ENCODE results near the gene CTXND2.
A peak's percentile ranks its signal among the peaks of the same experiment; 100 is the strongest.

Gene CTXND2

DNA sequence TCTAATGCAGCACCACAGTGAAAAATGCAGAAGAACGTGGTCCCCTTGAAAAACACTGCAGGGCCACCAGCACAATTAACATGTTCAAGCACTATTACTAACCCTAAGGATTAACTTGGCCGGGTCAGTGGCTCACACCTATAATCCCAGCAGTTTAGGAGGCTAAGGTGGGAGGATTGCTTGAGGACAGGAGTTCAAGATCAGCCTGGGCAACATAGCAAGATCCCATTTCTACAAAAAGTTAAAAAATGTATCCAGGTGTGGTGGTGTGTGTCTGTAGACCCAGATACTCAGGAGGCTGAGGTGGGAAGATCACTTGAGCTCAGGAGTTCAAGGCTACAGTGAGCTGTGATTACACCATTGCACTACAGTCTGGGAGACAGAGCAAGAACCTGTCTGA is 13.4 kb upstream of the CTXND2 start:
- H3K36me3 ChIP-seq (ENCODE audit: control insufficient read depth, low read length): peaks cover 6% of the 10 kb centered on the region
- H3K4me1 ChIP-seq (ENCODE audit: control insufficient read depth, low read length): peaks cover 23% of the 10 kb centered on the region
- H3K4me2 ChIP-seq (ENCODE audit: low read length): no peak overlapping the region
- H3K9me3 ChIP-seq (ENCODE audit: control insufficient read depth, insufficient read depth, low read length): no peaks in the 10 kb centered on the region
- no peaks in the 10 kb centered on the region for H4K20me1 ChIP-seq (ENCODE audit: control insufficient read depth, insufficient read depth, low read depth, low read length)
- H3K79me2 ChIP-seq (ENCODE audit: control insufficient read depth, low read length): peaks cover 40% of the 10 kb centered on the region
- no peak overlapping the region for H3K4me3 ChIP-seq (ENCODE audit: low read length)
- H3K27me3 ChIP-seq (ENCODE audit: control insufficient read depth, low read length): no peaks in the 10 kb centered on the region
- no peak for TF ChIP-seq EZH2phosphoT487 (IDR thresholded peaks at IDR 0.05; ENCODE audit: borderline replicate concordance, low read length)
- TF ChIP-seq, protein P1, sequence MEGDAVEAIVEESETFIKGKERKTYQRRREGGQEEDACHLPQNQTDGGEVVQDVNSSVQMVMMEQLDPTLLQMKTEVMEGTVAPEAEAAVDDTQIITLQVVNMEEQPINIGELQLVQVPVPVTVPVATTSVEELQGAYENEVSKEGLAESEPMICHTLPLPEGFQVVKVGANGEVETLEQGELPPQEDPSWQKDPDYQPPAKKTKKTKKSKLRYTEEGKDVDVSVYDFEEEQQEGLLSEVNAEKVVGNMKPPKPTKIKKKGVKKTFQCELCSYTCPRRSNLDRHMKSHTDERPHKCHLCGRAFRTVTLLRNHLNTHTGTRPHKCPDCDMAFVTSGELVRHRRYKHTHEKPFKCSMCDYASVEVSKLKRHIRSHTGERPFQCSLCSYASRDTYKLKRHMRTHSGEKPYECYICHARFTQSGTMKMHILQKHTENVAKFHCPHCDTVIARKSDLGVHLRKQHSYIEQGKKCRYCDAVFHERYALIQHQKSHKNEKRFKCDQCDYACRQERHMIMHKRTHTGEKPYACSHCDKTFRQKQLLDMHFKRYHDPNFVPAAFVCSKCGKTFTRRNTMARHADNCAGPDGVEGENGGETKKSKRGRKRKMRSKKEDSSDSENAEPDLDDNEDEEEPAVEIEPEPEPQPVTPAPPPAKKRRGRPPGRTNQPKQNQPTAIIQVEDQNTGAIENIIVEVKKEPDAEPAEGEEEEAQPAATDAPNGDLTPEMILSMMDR (IDR thresholded peaks at IDR 0.05; ENCODE audit: low read depth, low read length, poor library complexity, severe bottlenecking): no peak
- H3K27ac ChIP-seq (ENCODE audit: low read depth, low read length): no peak overlapping the region
- 0 out of 2 replicates have a peak, but pooled peaks cover 6% of the 10 kb centered on the region for H3F3A ChIP-seq (ENCODE audit: control insufficient read depth, insufficient read depth)
- H3K9me2 ChIP-seq (replicated peaks; ENCODE audit: control insufficient read depth, low read length): no peaks in the 10 kb centered on the region

DNA sequence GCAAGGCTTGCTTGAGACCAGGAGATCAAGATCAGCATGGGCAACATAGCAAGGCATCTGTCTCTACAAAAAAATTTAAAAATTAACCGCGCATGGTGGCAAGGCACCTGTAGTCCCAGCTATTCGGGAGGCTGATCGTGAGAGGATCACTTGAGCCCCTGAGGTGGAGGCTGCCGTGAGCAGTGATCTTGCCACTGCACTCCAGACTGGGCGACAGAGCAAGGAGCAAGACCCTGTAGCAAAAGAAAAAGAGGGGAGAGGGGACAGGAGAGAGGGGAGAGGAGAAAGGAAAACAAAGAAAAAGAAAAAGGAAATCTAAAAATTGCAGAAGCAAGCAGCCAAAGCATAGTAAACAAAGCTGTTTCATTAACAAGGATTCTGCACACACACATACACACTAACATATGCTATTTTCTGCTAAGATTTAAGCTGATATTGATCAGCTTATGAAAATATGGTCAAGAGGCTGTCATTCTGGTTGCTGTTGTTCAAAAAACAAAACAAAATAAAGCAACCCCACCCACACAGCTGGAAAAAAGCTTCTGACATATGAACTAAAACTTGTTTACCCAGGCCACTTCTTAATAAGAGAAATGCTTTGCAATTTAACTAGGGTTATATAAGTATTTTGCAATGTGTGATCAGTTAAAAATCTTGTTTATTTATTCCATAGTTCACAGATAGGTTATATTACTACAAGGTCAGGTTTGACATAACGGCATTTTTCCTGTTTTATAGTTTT is 12.3 kb upstream of the CTXND2 start:
- Histone ChIP-seq H3K27ac (ENCODE audit: low read depth, low read length) (no peak overlapping the region), H3K4me2 (ENCODE audit: low read length) (peak overlapping the region; percentile 79), H3K4me3 (ENCODE audit: low read length) (peak overlapping the region; percentile 85), H3K79me2 (ENCODE audit: control insufficient read depth, low read length) (peaks cover 40% of the 10 kb centered on the region), H3K27me3 (ENCODE audit: control insufficient read depth, low read length) (no peaks in the 10 kb centered on the region), H4K20me1 (ENCODE audit: control insufficient read depth, insufficient read depth, low read depth, low read length) (no peaks in the 10 kb centered on the region), H3K4me1 (ENCODE audit: control insufficient read depth, low read length) (peaks cover 23% of the 10 kb centered on the region), H3K9me3 (ENCODE audit: control insufficient read depth, insufficient read depth, low read length) (no peaks in the 10 kb centered on the region), H3K36me3 (ENCODE audit: control insufficient read depth, low read length) (peaks cover 6% of the 10 kb centered on the region), H3K9me2 (replicated peaks; ENCODE audit: control insufficient read depth, low read length) (no peaks in the 10 kb centered on the region), H3F3A (ENCODE audit: control insufficient read depth, insufficient read depth) (0 out of 2 replicates have a peak, but pooled peaks cover 6% of the 10 kb centered on the region)
- TF ChIP-seq, protein P1 (IDR thresholded peaks at IDR 0.05; ENCODE audit: low read depth, low read length, poor library complexity, severe bottlenecking): no peak
- no peak for TF ChIP-seq EZH2phosphoT487 (IDR thresholded peaks at IDR 0.05; ENCODE audit: borderline replicate concordance, low read length)

DNA sequence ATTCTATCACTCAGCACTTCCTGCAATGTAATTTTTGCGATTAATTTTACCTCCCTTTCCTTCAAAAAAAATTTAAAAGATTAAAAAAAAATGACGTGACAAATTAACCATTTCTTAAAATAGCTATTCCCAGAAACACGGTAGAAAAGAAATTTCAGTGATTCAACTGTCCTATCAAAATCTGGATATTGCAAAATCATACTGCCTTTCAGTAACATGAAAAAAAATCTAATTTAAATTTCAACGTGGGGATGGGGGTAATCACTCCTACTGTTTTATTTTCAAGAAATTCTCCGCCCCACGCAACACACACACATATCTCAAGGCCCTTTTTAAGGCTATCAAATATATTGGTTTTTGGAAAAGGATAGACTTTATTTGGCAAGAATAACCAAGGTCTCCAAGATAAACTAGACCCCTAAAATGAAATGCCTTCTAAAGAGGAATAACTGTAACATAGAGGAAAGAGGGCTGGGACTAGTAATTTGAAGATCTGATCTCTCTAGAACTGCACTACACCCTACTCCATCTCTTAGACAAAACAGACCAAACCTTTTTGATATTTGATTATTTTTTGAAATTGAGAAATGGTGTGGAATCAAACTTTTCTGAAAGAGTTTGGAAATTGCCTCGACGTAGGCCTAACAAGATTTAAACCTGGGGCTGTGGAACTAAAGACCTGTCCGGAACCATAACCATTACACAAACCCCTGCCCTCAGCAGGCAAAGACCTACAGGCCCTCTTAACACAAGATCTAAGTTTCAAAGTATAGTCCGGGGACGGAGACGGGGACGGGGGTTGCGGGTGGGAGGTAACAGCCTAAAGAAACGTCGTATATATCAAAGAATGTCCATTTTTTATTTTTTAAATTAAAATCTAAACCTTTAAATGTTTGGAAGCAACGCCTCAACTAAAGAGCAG is 11.5 kb upstream of the CTXND2 start:
- Histone ChIP-seq H3K79me2 (ENCODE audit: control insufficient read depth, low read length) (peaks cover 38% of the 10 kb centered on the region), H4K20me1 (ENCODE audit: control insufficient read depth, insufficient read depth, low read depth, low read length) (no peaks in the 10 kb centered on the region), H3K9me2 (replicated peaks; ENCODE audit: control insufficient read depth, low read length) (no peaks in the 10 kb centered on the region), H3K27ac (ENCODE audit: low read depth, low read length) (peak overlapping the region; percentile 43; the same call in 1 of the 2 replicates), H3K4me2 (ENCODE audit: low read length) (peak overlapping the region; percentile 79), H3K27me3 (ENCODE audit: control insufficient read depth, low read length) (no peaks in the 10 kb centered on the region), H3K4me1 (ENCODE audit: control insufficient read depth, low read length) (peaks cover 23% of the 10 kb centered on the region), H3F3A (ENCODE audit: control insufficient read depth, insufficient read depth) (0 out of 2 replicates have a peak, but pooled peaks cover 6% of the 10 kb centered on the region), H3K4me3 (ENCODE audit: low read length) (peak overlapping the region; percentile 85), H3K9me3 (ENCODE audit: control insufficient read depth, insufficient read depth, low read length) (no peaks in the 10 kb centered on the region), H3K36me3 (ENCODE audit: control insufficient read depth, low read length) (peaks cover 6% of the 10 kb centered on the region)
- no peak for TF ChIP-seq EZH2phosphoT487 (IDR thresholded peaks at IDR 0.05; ENCODE audit: borderline replicate concordance, low read length)
- TF ChIP-seq, protein P1 (IDR thresholded peaks at IDR 0.05; ENCODE audit: low read depth, low read length, poor library complexity, severe bottlenecking): no peak
